H1 (cell line): Measurements from ENCODE around the gene STARD13. TPM values are rescaled to one million over a fixed set of nuclear protein-coding genes. Genes with fewer than 3 reads are reported as not detected.

ENCODE experiments used
- SP4 ChIP-seq: IDR thresholded peaks from 2 replicates; pipeline ENCODE4 v1.6.1; 2012; ENCODE audit warnings: low read length, inconsistent platforms
- TBP ChIP-seq: IDR thresholded peaks from 2 replicates; pipeline ENCODE4 v1.6.1; 2011; ENCODE audit warnings: low read depth, low read length, improper control_type of control experiment
- polyA plus RNA-seq, 7 experiments: library from polyadenylated mRNA; depleted of rRNA in 3 of 7; stranded (reverse) in 5 of 7; unstranded in 2 of 7; fragments of >200 nt in 5 of 7; fragments of 200-250 nt in 2 of 7; gene quantifications; 1 replicate in 5 of 7; 2 replicates in 1 of 7; 4 replicates in 1 of 7; pipeline versions ENCODE4 v1.2.1 to v1.2.3, GENCODE V29; 2011 to 2013; ENCODE audit warnings: missing spikeins in 2 of 7, mixed read lengths in 2 of 7
- total RNA-seq: library from RNA; stranded (reverse); fragmentation: NEBNext Ultra II Directional; extraction: Animal tissue kit (Norgen Biotek cat#: 25700); gene quantifications from 2 replicates; pipeline ENCODE4 v1.2.1, GENCODE V29; 2021

STARD13 gene
- total and polyA plus RNA-seq, 2 of the 8 experiments (the other 6 are each of a cell fraction or from before 2014, with no cell fraction given): 0.82 to 2.9 TPM

DNA sequence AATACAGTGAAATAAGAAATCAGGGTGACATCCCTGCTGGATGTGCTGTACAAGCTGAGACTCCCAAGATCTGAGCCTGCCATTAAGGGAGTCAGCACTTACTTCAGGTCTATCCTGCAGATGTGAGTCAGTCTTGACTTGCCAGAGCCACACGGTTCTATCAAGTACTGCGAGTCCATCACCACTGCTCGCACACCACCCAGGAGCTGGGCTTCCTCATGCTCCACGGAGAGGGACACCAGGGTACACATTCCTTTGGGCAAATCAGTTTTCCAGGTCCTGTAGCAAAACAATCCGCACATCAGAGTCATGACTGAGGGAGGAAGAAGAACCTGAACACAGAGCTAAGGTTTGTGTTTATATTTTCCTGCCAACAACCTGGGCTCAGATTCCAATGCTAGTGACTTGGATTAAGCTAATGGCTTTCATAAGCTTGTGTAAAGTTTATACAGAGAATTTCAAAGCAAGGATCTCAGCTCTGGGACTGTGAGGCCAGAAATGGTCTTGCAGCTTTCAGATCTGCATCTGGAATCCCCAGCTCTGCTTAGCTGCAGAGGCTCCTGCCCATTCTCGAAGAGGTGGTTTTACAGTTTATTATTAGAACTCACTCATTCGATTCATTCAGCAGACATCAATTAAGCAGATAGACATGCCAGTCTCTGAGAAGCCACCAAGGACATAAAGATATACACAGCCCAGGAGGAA, 178.7 kb downstream of the STARD13 start (continued):
- TF ChIP-seq SP4: no peak
- TF ChIP-seq TBP: no peak
